Esophagus squamous epithelium (tissue), 5 donors: ENCODE results near the gene UIMC1. TPM values are rescaled to one million over a fixed set of nuclear protein-coding genes. Genes with fewer than 3 reads are reported as not detected.

Experiments
- DNase-seq: peaks from one replicate; lab custom pipeline; 2025; lab: John Stamatoyannopoulos, UW
- H3K27ac ChIP-seq, 4 donors: fragments of 200-600 bp; sonication (generic); one replicate each; pipeline ENCODE4 v1.5.1; 2016 to 2019; ENCODE audit warnings: mild to moderate bottlenecking in 1 of 4
- H3K27me3 ChIP-seq, 4 donors: fragments of 200-600 bp; sonication (generic); 1 replicate in 3 of 4; 2 replicates in 1 of 4; pipeline versions ENCODE4 v1.5.1 to v1.6.0; 2017 to 2021; ENCODE audit warnings: antibody characterized with exemption in 1 of 4
- H3K36me3 ChIP-seq, 3 donors: fragments of 200-600 bp; sonication (generic); one replicate each; pipeline ENCODE4 v1.5.1; 2016 to 2019
- H3K4me1 ChIP-seq, 3 donors: fragments of 200-600 bp; sonication (generic); one replicate each; pipeline ENCODE4 v1.5.1; 2017 to 2019
- H3K4me3 ChIP-seq, 4 donors: fragments of 200-600 bp; sonication (generic); 1 replicate in 3 of 4; 2 replicates in 1 of 4; pipeline ENCODE4 v1.5.1; 2016 to 2019; ENCODE audit warnings: mild to moderate bottlenecking in 2 of 4, moderate library complexity in 1 of 4
- H3K9me3 ChIP-seq, 3 donors: fragments of 200-600 bp; sonication (generic); one replicate each; pipeline ENCODE4 v1.5.1; 2016 to 2019
- CTCF ChIP-seq, 6 experiments: fragments of 450-650 bp in 4 of 6; fragments of 200-600 bp in 2 of 6; sonication (generic) in 2 of 6; IDR thresholded peaks; one replicate each; pipeline ENCODE4 v1.5.1; 2016 to 2019; ENCODE audit warnings: antibody characterized with exemption in 6 of 6, mild to moderate bottlenecking in 4 of 6, moderate library complexity in 4 of 6
- POLR2A ChIP-seq, 4 donors: fragments of 450-650 bp; IDR thresholded peaks; one replicate each; pipeline ENCODE4 v1.6.1; 2017; ENCODE audit warnings: antibody characterized with exemption in 4 of 4, mild to moderate bottlenecking in 4 of 4, moderate library complexity in 3 of 4
- WGBS, 2 donors: methylation state at CpG; one replicate each; pipeline ENCODE4 v1.1.5; 2018; 5-methylcytosine and 5-hydroxymethylcytosine counted together
- intact Hi-C: fragments of 100-400 bp; cut with DNase I; formaldehyde crosslinking; loops from one replicate; pipeline ENCODE4 v1.15.0; 2022
- total RNA-seq, 4 donors: library from RNA; depleted of rRNA; stranded (reverse); fragments of >200 nt; gene quantifications; one replicate each; pipeline ENCODE4 v1.1.0, GENCODE V29; 2016
- donor health status: DM: yes; HTN: yes; CAD: no.

The UIMC1 gene
- total RNA-seq, 4 donors from 2014 or later: 10.3 to 38.1 (median 15.6) TPM

- H3K4me3 ChIP-seq: no peak overlapping the region
- H3K36me3 ChIP-seq: peaks cover 0 to 15% (median 0%) of the 10 kb centered on the region in 3 donors
- no peak overlapping the region for H3K27ac ChIP-seq
- 90 to 100% methylated on average over 1 of the region's 1 CpG for WGBS, 2 donors
- no peak for DNase-seq
- H3K4me1 ChIP-seq: peaks cover 13 to 39% (median 19%) of the 10 kb centered on the region in 3 donors
- intact Hi-C loops: no loop called here
- no peaks in the 10 kb centered on the region for H3K27me3 ChIP-seq
- no peak for TF ChIP-seq POLR2A (IDR thresholded peaks at IDR 0.05)
- no peak for TF ChIP-seq CTCF (IDR thresholded peaks at IDR 0.05)
- H3K9me3 ChIP-seq: no peaks in the 10 kb centered on the region
Measured at GRCh38 chr5:177024559-177024958, 18.0 kb upstream of the UIMC1 start.

GRCh38 chr5:177023303-177023664 is 16.7 kb upstream of the UIMC1 start:
- H3K27me3 ChIP-seq: no peaks in the 10 kb centered on the region
- 17 to 23% methylated on average over 5 to 6 of the region's 6 CpGs for WGBS, 2 donors
- H3K4me1 ChIP-seq: peaks cover 13 to 39% (median 19%) of the 10 kb centered on the region in 3 donors
- DNase-seq: no peak
- TF ChIP-seq POLR2A (IDR thresholded peaks at IDR 0.05) (no peak), CTCF (IDR thresholded peaks at IDR 0.05) (no peak)
- intact Hi-C loops: no loop called here
- peaks cover 0 to 6% (median 0%) of the 10 kb centered on the region in 3 donors for H3K36me3 ChIP-seq
- H3K9me3 ChIP-seq: no peaks in the 10 kb centered on the region
- peak overlapping the region; percentile 71 to 93 (median 88) for H3K27ac ChIP-seq
- peak overlapping the region; percentile 65 to 94 (median 86) for H3K4me3 ChIP-seq

GRCh38 chr5:177022386-177023302 is 16.1 kb upstream of the UIMC1 start, which contains the start of gene ZNF346:
Gene ZNF346, plus strand, starts transcription at chr5:177022696. Its CDS starts 43 bp downstream, at chr5:177022739.
- WGBS, 2 donors: 0 to 1% methylated on average over 13 to 30 of the region's 77 CpGs

GRCh38 chr5:177020033-177020432 is 13.5 kb upstream of the UIMC1 start:
- TF ChIP-seq CTCF (IDR thresholded peaks at IDR 0.05) (no peak), POLR2A (IDR thresholded peaks at IDR 0.05) (no peak)
- Histone ChIP-seq H3K4me1 (peaks cover 13 to 34% (median 19%) of the 10 kb centered on the region in 3 donors), H3K9me3 (no peaks in the 10 kb centered on the region), H3K4me3 (no peak overlapping the region), H3K36me3 (no peaks in the 10 kb centered on the region), H3K27me3 (no peaks in the 10 kb centered on the region), H3K27ac (no peak overlapping the region)
- 60 to 71% methylated on average over 2 of the region's 2 CpGs for WGBS, 2 donors
- intact Hi-C loops: no loop called here
- no peak for DNase-seq

More at GRCh38 chr5:177022386-177023302, 16.1 kb upstream of the UIMC1 start, which contains the start of gene ZNF346:
- TF ChIP-seq CTCF (IDR thresholded peaks at IDR 0.05) (peak; percentile 27 to 57 (median 46)), POLR2A (IDR thresholded peaks at IDR 0.05) (peak in 2 of 4 donors; percentile 55 to 61)
- intact Hi-C loops: no loop called here
- Histone ChIP-seq H3K9me3 (no peaks in the 10 kb centered on the region), H3K36me3 (peaks cover 0 to 6% (median 0%) of the 10 kb centered on the region in 3 donors), H3K27me3 (no peaks in the 10 kb centered on the region), H3K4me1 (peaks cover 13 to 39% (median 19%) of the 10 kb centered on the region in 3 donors), H3K27ac (peak within 1 kb of the TSS; percentile 71 to 93 (median 88)), H3K4me3 (peak within 1 kb of the TSS; percentile 65 to 94 (median 86))
- peak; percentile 46 for DNase-seq

- Histone ChIP-seq H3K4me3 (no peak overlapping the region), H3K27ac (no peak overlapping the region), H3K27me3 (no peaks in the 10 kb centered on the region), H3K36me3 (no peaks in the 10 kb centered on the region), H3K4me1 (peaks cover 6 to 21% (median 9%) of the 10 kb centered on the region in 3 donors), H3K9me3 (no peaks in the 10 kb centered on the region)
- DNase-seq: no peak
- intact Hi-C loops: no loop called here
- no peak for TF ChIP-seq POLR2A (IDR thresholded peaks at IDR 0.05)
- TF ChIP-seq CTCF (IDR thresholded peaks at IDR 0.05): no peak
- 56 to 71% methylated on average over 2 of the region's 2 CpGs for WGBS, 2 donors
Measured at GRCh38 chr5:177018341-177018740, 11.8 kb upstream of the UIMC1 start.
